Pancreas (tissue), 10 donors: ENCODE data around the gene OR2V1. TPM values are rescaled to one million over a fixed set of nuclear protein-coding genes. Genes with fewer than 3 reads are reported as not detected.

Experiments
- ATAC-seq, 4 donors: fragments of 200-7000 bp; cut with Tn5 transposase; one replicate each; pipeline versions ENCODE4 v1.8.0 to v1.9.1; 2020; ENCODE audit warnings: mild to moderate bottlenecking in 4 of 4, moderate library complexity in 4 of 4
- DNase-seq, 6 donors: peaks; one replicate each; pipeline ENCODE4 v3.0.0-alpha.2; 2020
- FAIRE-seq: peaks from 2 replicates; lab custom pipeline; 2012; peaks lifted over from hg19 to GRCh38; lab: Jason Lieb, UNC
- H3K27ac ChIP-seq, 4 donors: fragments of 200-600 bp; sonication (generic); 1 replicate in 3 of 4; 2 replicates in 1 of 4; pipeline versions ENCODE4 v1.5.0 to v1.8.0; 2020
- H3K27me3 ChIP-seq, 4 donors: fragments of 200-600 bp; one replicate each; pipeline ENCODE4 v1.8.0; 2021
- H3K36me3 ChIP-seq, 3 donors: fragments of 200-600 bp; sonication (generic) in 1 of 3; one replicate each; pipeline versions ENCODE4 v1.5.0 to v1.8.0; 2020 to 2021
- H3K4me1 ChIP-seq, 3 donors: fragments of 200-600 bp; one replicate each; pipeline ENCODE4 v1.8.0; 2021
- H3K4me3 ChIP-seq, 4 donors: fragments of 200-600 bp; sonication (generic) in 2 of 4; one replicate each; pipeline versions ENCODE4 v1.5.0 to v1.8.0; 2020 to 2021
- H3K9me3 ChIP-seq, 4 donors: fragments of 200-600 bp; one replicate each; pipeline ENCODE4 v1.8.0; 2021
- WGBS, 2 donors: extraction: QIAGEN DNeasy Blood & Tissue Kit; methylation state at CpG; one replicate each; pipeline ENCODE4 v1.1.7; 2013; 5-methylcytosine and 5-hydroxymethylcytosine counted together
- intact Hi-C, 3 donors: fragments of 100-400 bp; cut with DNase I; formaldehyde crosslinking; loops; one replicate each; pipeline versions ENCODE4 v1.11.1 to v1.14.2; 2022
- polyA plus RNA-seq, 2 donors: library from polyadenylated mRNA; stranded (reverse); fragments of 200-250 nt; gene quantifications; one replicate each; pipeline ENCODE4 v1.2.3, GENCODE V29; 2013
- total RNA-seq, 6 donors: library from RNA; stranded (reverse); fragmentation: NEBNext Ultra II Directional in 4 of 6; extraction: Animal tissue kit (Norgen Biotek cat#: 25700) in 4 of 6; gene quantifications; one replicate each; pipeline versions ENCODE4 v1.2.1 to v1.2.4, GENCODE V29; 2021 to 2023
- TF ChIP-seq, protein P1 (sequence below), 4 donors: fragments of 200-600 bp; sonication (generic) in 3 of 4; IDR thresholded peaks; one replicate each; pipeline versions ENCODE4 v1.5.0 to v1.8.0; 2021; ENCODE audit warnings: antibody characterized with exemption in 4 of 4
- donor health status: healthy with polysubstance abuse.
- donor health status: DM: no; HTN: no; CAD: no; lungs with moderate emphysema.
- donor health status: DM: no; HTN: no; CAD: no.
- donor health status: control.
- donor health status: control.
- donor health status: Bipolar disorder and iron deficiency.
- donor health status: DM: yes; HTN: yes; CAD: no.
- donor health status: DM: no; HTN: no; CAD: no.
- donor health status: DM: no; HTN: no; CAD: no.
- donor health status: DM: yes; HTN: yes; CAD: no.

Gene OR2V1
- total and polyA plus RNA-seq, 8 donors = not detected

GRCh38 chr5:181092428-181092827 is 38.5 kb downstream of the OR2V1 start:
- Histone ChIP-seq H3K4me3 (no peak overlapping the region), H3K27me3 (no peaks in the 10 kb centered on the region), H3K4me1 (no peaks in the 10 kb centered on the region), H3K9me3 (no peaks in the 10 kb centered on the region), H3K36me3 (no peaks in the 10 kb centered on the region), H3K27ac (no peak overlapping the region)
- ATAC-seq = no peak
- 57 to 79% methylated on average over 7 of the region's 7 CpGs for WGBS, 2 donors
- TF ChIP-seq, protein P1, sequence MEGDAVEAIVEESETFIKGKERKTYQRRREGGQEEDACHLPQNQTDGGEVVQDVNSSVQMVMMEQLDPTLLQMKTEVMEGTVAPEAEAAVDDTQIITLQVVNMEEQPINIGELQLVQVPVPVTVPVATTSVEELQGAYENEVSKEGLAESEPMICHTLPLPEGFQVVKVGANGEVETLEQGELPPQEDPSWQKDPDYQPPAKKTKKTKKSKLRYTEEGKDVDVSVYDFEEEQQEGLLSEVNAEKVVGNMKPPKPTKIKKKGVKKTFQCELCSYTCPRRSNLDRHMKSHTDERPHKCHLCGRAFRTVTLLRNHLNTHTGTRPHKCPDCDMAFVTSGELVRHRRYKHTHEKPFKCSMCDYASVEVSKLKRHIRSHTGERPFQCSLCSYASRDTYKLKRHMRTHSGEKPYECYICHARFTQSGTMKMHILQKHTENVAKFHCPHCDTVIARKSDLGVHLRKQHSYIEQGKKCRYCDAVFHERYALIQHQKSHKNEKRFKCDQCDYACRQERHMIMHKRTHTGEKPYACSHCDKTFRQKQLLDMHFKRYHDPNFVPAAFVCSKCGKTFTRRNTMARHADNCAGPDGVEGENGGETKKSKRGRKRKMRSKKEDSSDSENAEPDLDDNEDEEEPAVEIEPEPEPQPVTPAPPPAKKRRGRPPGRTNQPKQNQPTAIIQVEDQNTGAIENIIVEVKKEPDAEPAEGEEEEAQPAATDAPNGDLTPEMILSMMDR (IDR thresholded peaks at IDR 0.05) = no peak
- intact Hi-C loops = no loop called here
- no peak for DNase-seq
- FAIRE-seq = no peak

GRCh38 chr5:181088289-181088688 is 42.7 kb downstream of the OR2V1 start:
- intact Hi-C loops = no loop called here
- H3K9me3 ChIP-seq = no peaks in the 10 kb centered on the region
- H3K27me3 ChIP-seq = no peaks in the 10 kb centered on the region
- DNase-seq (no peak), FAIRE-seq (no peak), ATAC-seq (no peak)
- WGBS, 2 donors = 60 to 61% methylated on average over 10 of the region's 10 CpGs
- H3K27ac ChIP-seq = no peak overlapping the region
- H3K4me1 ChIP-seq = no peaks in the 10 kb centered on the region
- H3K4me3 ChIP-seq = no peak overlapping the region
- no peaks in the 10 kb centered on the region for H3K36me3 ChIP-seq
- TF ChIP-seq, protein P1 (IDR thresholded peaks at IDR 0.05) = no peak

DNA sequence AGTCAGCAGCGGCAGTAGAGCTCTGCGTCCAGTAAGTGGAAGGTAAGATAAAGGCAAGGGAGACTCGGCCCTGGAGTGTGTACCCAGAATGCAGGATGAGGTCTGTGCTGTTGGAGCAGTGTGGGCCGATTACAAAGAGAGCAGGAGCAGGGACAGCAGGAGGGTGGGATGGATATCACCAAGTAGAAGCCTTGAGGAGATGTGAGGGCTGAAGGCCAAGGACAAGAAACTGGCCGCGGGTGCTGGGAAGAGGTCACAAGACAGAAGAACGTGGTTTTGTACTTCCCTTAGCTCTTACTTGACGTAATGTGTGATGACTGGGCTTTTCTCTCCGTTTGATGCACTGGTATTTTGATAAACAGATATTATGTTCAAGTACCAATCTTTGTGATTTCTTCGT is 43.7 kb downstream of the OR2V1 start:
- H3K4me3 ChIP-seq = no peak overlapping the region
- H3K27me3 ChIP-seq = no peaks in the 10 kb centered on the region
- ATAC-seq (no peak), FAIRE-seq (no peak), DNase-seq (no peak)
- WGBS, 2 donors = 73 to 81% methylated on average over 10 of the region's 10 CpGs
- TF ChIP-seq, protein P1 (IDR thresholded peaks at IDR 0.05) = no peak
- H3K36me3 ChIP-seq = no peaks in the 10 kb centered on the region
- H3K4me1 ChIP-seq = no peaks in the 10 kb centered on the region
- no peaks in the 10 kb centered on the region for H3K9me3 ChIP-seq
- no peak overlapping the region for H3K27ac ChIP-seq
- intact Hi-C loops = no loop called here

DNA sequence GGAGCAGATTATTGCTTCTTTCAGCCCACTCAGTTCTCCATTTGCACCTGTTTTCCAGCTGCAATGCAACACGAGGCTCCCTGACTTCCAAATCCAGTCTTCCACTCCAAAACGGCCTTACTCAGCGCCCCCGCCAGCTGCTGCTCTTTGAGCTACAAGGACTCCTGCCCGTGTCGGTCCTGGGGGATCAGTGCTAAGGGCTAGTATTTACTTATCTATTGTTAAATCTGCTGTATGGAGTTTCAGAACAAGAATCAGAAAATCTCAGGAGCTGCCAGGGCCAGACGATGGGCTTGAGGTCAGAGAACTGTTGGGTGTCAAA is 44.1 kb downstream of the OR2V1 start:
- no peak for FAIRE-seq
- Histone ChIP-seq H3K4me3 (no peak overlapping the region), H3K36me3 (no peaks in the 10 kb centered on the region), H3K27ac (no peak overlapping the region), H3K9me3 (no peaks in the 10 kb centered on the region), H3K4me1 (no peaks in the 10 kb centered on the region), H3K27me3 (peaks cover 0 to 2% (median 0%) of the 10 kb centered on the region in 4 donors)
- ATAC-seq = no peak
- WGBS, 2 donors = 53 to 55% methylated on average over 7 of the region's 7 CpGs
- no peak for DNase-seq
- intact Hi-C loops = no loop called here
- TF ChIP-seq, protein P1 (IDR thresholded peaks at IDR 0.05) = no peak

DNA sequence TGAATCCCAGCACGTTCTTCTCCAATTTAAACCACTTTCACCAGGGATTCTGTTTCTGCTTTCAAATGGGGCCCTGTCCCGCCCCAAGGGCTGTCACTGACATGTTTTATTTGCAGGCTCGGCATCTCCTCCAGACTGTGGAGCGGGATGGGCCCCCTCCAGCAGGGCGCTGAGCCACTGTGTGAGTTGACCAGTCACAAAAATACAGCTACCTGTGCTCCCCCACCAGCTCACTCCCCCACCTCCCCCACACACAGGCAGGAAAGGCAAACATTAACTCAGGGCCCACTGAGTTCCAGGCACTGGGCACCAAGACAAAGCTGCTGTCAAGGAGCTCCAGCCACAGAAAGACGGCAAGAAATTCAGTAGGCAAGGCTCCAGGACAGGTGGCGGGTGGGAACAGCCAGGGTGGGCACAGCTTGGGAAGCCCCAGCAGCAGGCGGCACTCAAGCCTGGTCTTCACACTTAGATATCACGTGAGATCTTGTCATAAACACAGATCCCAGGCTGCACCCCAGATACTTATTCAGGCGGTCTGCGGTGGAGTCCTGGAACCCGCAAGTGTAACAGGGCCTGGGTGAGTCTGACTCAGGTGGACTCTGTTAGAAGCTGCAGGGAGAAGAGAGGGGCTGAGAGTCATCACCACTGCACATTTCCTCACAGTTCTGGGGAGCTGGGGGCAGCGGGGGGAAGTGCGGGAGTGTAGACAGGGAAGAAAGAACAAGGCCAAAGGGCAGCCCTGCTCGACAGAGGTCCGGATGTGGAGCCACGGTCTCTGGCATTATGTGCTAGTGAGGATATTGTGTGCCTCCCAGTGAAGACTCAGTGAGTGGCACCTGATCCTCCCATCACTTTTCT is 44.7 kb downstream of the OR2V1 start:
- DNase-seq = no peak
- 54 to 56% methylated on average over 17 of the region's 17 CpGs for WGBS, 2 donors
- ATAC-seq = no peak
- no peak overlapping the region for H3K27ac ChIP-seq
- no peaks in the 10 kb centered on the region for H3K9me3 ChIP-seq
- peaks cover 0 to 4% (median 0%) of the 10 kb centered on the region in 4 donors for H3K27me3 ChIP-seq
- H3K4me1 ChIP-seq = no peaks in the 10 kb centered on the region
- TF ChIP-seq, protein P1 (IDR thresholded peaks at IDR 0.05) = no peak
- H3K4me3 ChIP-seq = no peak overlapping the region
- FAIRE-seq = no peak
- H3K36me3 ChIP-seq = no peaks in the 10 kb centered on the region
- intact Hi-C loops = no loop called here
